Astrocyte (in vitro differentiated cells and primary cell): ENCODE results near the gene KCTD21. TPM values are rescaled to one million over a fixed set of nuclear protein-coding genes. Genes with fewer than 3 reads are reported as not detected.

Experiments
- DNase-seq: peaks from one replicate; pipeline ENCODE4 v3.0.0-alpha.2; 2010; ENCODE audit warnings: low read depth
- FAIRE-seq: peaks from 2 replicates; lab custom pipeline; 2011; peaks lifted over from hg19 to GRCh38; lab: Jason Lieb, UNC
- H2AFZ ChIP-seq: 2 replicates; pipeline ENCODE4 v1.6.0; 2012; ENCODE audit warnings: low read depth, low read length, inconsistent platforms
- H3K27ac ChIP-seq: 2 replicates; pipeline ENCODE4 v1.5.1; 2011; ENCODE audit warnings: low read depth, low read length, inconsistent platforms
- H3K27me3 ChIP-seq: 2 replicates; pipeline ENCODE4 v1.6.0; 2011; ENCODE audit warnings: low read length, inconsistent platforms; ENCODE audit not compliant: insufficient read depth
- H3K36me3 ChIP-seq: 2 replicates; pipeline ENCODE4 v1.5.1; 2011; ENCODE audit warnings: low read length, inconsistent platforms; ENCODE audit not compliant: insufficient read depth
- H3K4me1 ChIP-seq: 2 replicates; pipeline ENCODE4 v1.5.1; 2011; ENCODE audit warnings: low read length, inconsistent platforms; ENCODE audit not compliant: insufficient read depth
- H3K4me2 ChIP-seq: 2 replicates; pipeline ENCODE4 v1.6.0; 2012; ENCODE audit warnings: low read length, inconsistent platforms
- H3K4me3 ChIP-seq: 2 replicates; pipeline ENCODE4 v1.5.1; 2011; ENCODE audit warnings: low read depth, mild to moderate bottlenecking, low read length, inconsistent platforms; ENCODE audit not compliant: insufficient read depth
- H3K79me2 ChIP-seq: 2 replicates; pipeline ENCODE4 v1.6.0; 2012; ENCODE audit warnings: mild to moderate bottlenecking, low read length, inconsistent platforms; ENCODE audit not compliant: insufficient read depth
- H3K9ac ChIP-seq: 2 replicates; pipeline ENCODE4 v1.6.0; 2012; ENCODE audit warnings: mild to moderate bottlenecking, low read length, inconsistent platforms
- H3K9me3 ChIP-seq: 2 replicates; pipeline ENCODE4 v1.5.1; 2012; ENCODE audit warnings: low read depth, mild to moderate bottlenecking, low read length, inconsistent platforms; ENCODE audit not compliant: insufficient read depth
- H4K20me1 ChIP-seq: 2 replicates; pipeline ENCODE4 v1.6.0; 2012; ENCODE audit warnings: low read length, inconsistent platforms; ENCODE audit not compliant: insufficient read depth
- H3K27ac Mint-ChIP-seq: one replicate; pipeline ENCODE4 v1.8.0; 2021; ENCODE audit warnings: mild to moderate bottlenecking, mixed read lengths; ENCODE audit not compliant: unreplicated experiment
- H3K27me3 Mint-ChIP-seq: one replicate; pipeline ENCODE4 v1.8.0; 2021; ENCODE audit warnings: low read depth, mixed read lengths; ENCODE audit not compliant: unreplicated experiment
- H3K36me3 Mint-ChIP-seq: one replicate; pipeline ENCODE4 v1.8.0; 2021; ENCODE audit warnings: low read depth, mixed read lengths; ENCODE audit not compliant: unreplicated experiment
- H3K4me1 Mint-ChIP-seq: one replicate; pipeline ENCODE4 v1.8.0; 2021; ENCODE audit warnings: low read depth, mixed read lengths; ENCODE audit not compliant: unreplicated experiment
- H3K4me3 Mint-ChIP-seq: one replicate; pipeline ENCODE4 v1.8.0; 2021; ENCODE audit warnings: mild to moderate bottlenecking, moderate library complexity, mixed read lengths; ENCODE audit not compliant: unreplicated experiment
- H3K9me3 Mint-ChIP-seq: one replicate; pipeline ENCODE4 v1.8.0; 2021; ENCODE audit warnings: mild to moderate bottlenecking, mixed read lengths; ENCODE audit not compliant: unreplicated experiment
- EZH2 ChIP-seq: IDR thresholded peaks from 2 replicates; pipeline ENCODE4 v1.6.1; 2012; ENCODE audit warnings: mild to moderate bottlenecking, low read length, inconsistent platforms; ENCODE audit not compliant: insufficient read depth
- total RNA-seq: library from RNA; stranded (reverse); gene quantifications from 2 replicates; pipeline ENCODE4 v1.2.1, GENCODE V29; 2021
- TF ChIP-seq, protein P1 (sequence below): IDR thresholded peaks from 2 replicates; pipeline ENCODE4 v1.5.1; 2011; ENCODE audit warnings: low read depth, mild to moderate bottlenecking, inconsistent platforms, low read length, moderate library complexity; ENCODE audit not compliant: insufficient read depth

The KCTD21 gene
- total RNA-seq, 1 donor from 2014 or later, result 14.0 TPM

DNA sequence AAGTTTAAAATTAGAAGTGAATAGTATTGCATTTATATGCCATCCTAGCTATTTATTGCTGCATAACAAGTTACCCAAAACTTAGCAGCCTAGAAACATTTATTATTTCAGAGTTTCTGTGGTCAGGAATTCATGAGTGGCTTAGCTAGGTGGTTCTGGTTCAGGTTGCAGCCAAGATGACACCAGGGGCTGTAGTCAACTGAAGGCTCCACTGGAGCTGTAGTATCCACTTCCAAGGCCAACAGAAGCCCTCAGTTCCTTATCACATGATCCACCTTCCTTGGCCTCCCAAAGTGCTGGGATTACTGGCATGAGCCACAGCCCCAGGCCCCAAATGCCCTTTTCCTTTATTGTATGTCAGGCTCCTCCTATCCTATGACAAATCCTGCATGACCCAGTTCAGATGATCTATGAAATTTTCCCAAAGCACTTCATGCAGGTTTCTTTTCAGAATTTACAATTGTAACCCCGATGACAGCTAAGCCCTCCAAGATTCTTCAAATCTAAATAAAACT is 42.9 kb downstream of the KCTD21 start:
- TF ChIP-seq, protein P1, sequence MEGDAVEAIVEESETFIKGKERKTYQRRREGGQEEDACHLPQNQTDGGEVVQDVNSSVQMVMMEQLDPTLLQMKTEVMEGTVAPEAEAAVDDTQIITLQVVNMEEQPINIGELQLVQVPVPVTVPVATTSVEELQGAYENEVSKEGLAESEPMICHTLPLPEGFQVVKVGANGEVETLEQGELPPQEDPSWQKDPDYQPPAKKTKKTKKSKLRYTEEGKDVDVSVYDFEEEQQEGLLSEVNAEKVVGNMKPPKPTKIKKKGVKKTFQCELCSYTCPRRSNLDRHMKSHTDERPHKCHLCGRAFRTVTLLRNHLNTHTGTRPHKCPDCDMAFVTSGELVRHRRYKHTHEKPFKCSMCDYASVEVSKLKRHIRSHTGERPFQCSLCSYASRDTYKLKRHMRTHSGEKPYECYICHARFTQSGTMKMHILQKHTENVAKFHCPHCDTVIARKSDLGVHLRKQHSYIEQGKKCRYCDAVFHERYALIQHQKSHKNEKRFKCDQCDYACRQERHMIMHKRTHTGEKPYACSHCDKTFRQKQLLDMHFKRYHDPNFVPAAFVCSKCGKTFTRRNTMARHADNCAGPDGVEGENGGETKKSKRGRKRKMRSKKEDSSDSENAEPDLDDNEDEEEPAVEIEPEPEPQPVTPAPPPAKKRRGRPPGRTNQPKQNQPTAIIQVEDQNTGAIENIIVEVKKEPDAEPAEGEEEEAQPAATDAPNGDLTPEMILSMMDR, result no peak
- no peak for TF ChIP-seq EZH2
- no peak overlapping the region for H3K27ac Mint-ChIP-seq
- peaks cover 8% of the 10 kb centered on the region for H3K36me3 Mint-ChIP-seq
- H4K20me1 ChIP-seq, result no peaks in the 10 kb centered on the region
- H3K9ac ChIP-seq, result no peak overlapping the region
- no peaks in the 10 kb centered on the region for H3K27me3 ChIP-seq
- FAIRE-seq, result no peak
- no peak overlapping the region for H2AFZ ChIP-seq
- peaks cover 3% of the 10 kb centered on the region for H3K4me1 ChIP-seq
- H3K4me2 ChIP-seq, result no peak overlapping the region
- no peaks in the 10 kb centered on the region for H3K36me3 ChIP-seq
- no peaks in the 10 kb centered on the region for H3K9me3 ChIP-seq
- no peak overlapping the region for H3K27ac ChIP-seq
- H3K27me3 Mint-ChIP-seq, result no peaks in the 10 kb centered on the region
- H3K4me3 Mint-ChIP-seq, result no peak overlapping the region
- peaks cover 6% of the 10 kb centered on the region for H3K79me2 ChIP-seq
- H3K4me3 ChIP-seq, result no peak overlapping the region
- H3K4me1 Mint-ChIP-seq, result peaks cover 4% of the 10 kb centered on the region
- peaks cover 2% of the 10 kb centered on the region for H3K9me3 Mint-ChIP-seq
- no peak for DNase-seq

DNA sequence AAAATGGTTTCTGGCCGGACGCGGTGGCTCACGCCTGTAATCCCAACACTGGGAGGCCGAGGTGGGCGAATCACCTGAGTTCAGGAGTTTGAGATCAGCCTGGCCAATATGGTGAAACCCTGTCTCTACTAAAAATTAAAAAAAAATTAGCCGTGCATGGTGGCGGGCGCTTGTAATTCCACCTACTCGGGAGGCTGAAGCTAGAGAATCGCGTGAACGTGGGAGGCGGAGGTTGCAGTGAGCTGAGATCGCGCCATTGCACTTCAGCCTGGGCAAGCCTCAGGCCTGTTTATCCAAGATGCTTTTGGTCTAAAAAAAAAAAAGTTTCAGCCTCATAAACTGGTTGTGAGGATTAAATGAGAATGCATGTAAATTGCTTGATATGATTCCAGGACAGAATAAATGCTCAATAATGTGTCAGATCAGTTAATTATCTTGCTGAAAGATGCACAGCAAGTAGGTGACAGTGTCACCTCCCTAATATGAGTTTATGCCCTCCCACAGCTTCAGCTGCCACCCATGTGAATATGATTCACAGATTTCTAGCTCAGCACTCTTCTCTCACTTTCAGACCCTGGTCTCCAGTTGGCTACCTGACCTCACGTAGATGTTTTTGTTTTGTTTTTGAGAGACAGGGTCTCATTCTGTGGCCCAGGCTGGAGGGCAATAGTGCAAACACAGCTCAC is 47.9 kb downstream of the KCTD21 start:
- no peak for FAIRE-seq
- no peak for DNase-seq
- H3K4me3 Mint-ChIP-seq, result peak overlapping the region; percentile 98
- TF ChIP-seq EZH2, result no peak
- TF ChIP-seq, protein P1, result no peak
- H3K4me1 Mint-ChIP-seq, result peaks cover 9% of the 10 kb centered on the region
- peak overlapping the region; percentile 41 for H3K27ac Mint-ChIP-seq
- peaks cover 2% of the 10 kb centered on the region for H3K9me3 Mint-ChIP-seq
- no peaks in the 10 kb centered on the region for H3K27me3 ChIP-seq
- H3K4me3 ChIP-seq, result peak overlapping the region; percentile 93
- H3K9me3 ChIP-seq, result no peaks in the 10 kb centered on the region
- peak overlapping the region; percentile 87 for H3K4me2 ChIP-seq
- no peaks in the 10 kb centered on the region for H3K27me3 Mint-ChIP-seq
- peaks cover 8% of the 10 kb centered on the region for H3K36me3 Mint-ChIP-seq
- peaks cover 42% of the 10 kb centered on the region for H3K79me2 ChIP-seq
- peaks cover 11% of the 10 kb centered on the region for H3K4me1 ChIP-seq
- H3K36me3 ChIP-seq, result no peaks in the 10 kb centered on the region
- H4K20me1 ChIP-seq, result no peaks in the 10 kb centered on the region
- H3K9ac ChIP-seq, result no peak overlapping the region
- no peak overlapping the region for H2AFZ ChIP-seq
- H3K27ac ChIP-seq, result no peak overlapping the region
